ENCODE data around the gene C22orf42. TPM values are rescaled to one million over a fixed set of nuclear protein-coding genes. Genes with fewer than 3 reads are reported as not detected.

The C22orf42 gene
- total RNA-seq, 4 donors from 2014 or later = not detected

- DNase-seq = no peak
- peaks cover 0 to 52% (median 8%) of the 10 kb centered on the region in 4 donors for H3K27me3 ChIP-seq
- TF ChIP-seq POLR2A (IDR thresholded peaks at IDR 0.05) (no peak), CTCF (IDR thresholded peaks at IDR 0.05) (no peak)
- WGBS, 2 donors = 80 to 100% methylated on average over 1 to 4 of the region's 30 CpGs
- intact Hi-C loops (cut with DNase I) = loop anchor here (10.0 kb wide), 1 partner anchor 231 kb away; no protein-coding TSS in a partner anchor
- peaks cover 9 to 24% (median 12%) of the 10 kb centered on the region in 3 donors for H3K4me1 ChIP-seq
- no peaks in the 10 kb centered on the region for H3K9me3 ChIP-seq
- no peak overlapping the region for H3K4me3 ChIP-seq
- H3K27ac ChIP-seq = no peak overlapping the region
- H3K36me3 ChIP-seq = no peaks in the 10 kb centered on the region
Measured at GRCh38 chr22:32205974-32206773, 47.1 kb upstream of the C22orf42 start.

GRCh38 chr22:32204856-32205722 is 46.0 kb upstream of the C22orf42 start, which contains the start of gene RFPL2:
Gene RFPL2, minus strand, starts transcription at chr22:32205073. Its CDS starts 2,622 bp downstream, at chr22:32202451.
- Histone ChIP-seq H3K27ac (no peak within 1 kb of the TSS), H3K27me3 (peaks cover 0 to 56% (median 8%) of the 10 kb centered on the region in 4 donors), H3K4me1 (peaks cover 9 to 24% (median 12%) of the 10 kb centered on the region in 3 donors), H3K4me3 (peak within 1 kb of the TSS in 1 of 4 donors; percentile 8), H3K36me3 (no peaks in the 10 kb centered on the region), H3K9me3 (no peaks in the 10 kb centered on the region)
- 56 to 76% methylated on average over 12 to 19 of the region's 41 CpGs for WGBS, 2 donors
- no peak for DNase-seq
- intact Hi-C loops (cut with DNase I) = loop anchor here (10.0 kb wide), 1 partner anchor 230 kb away; no protein-coding TSS in a partner anchor
- TF ChIP-seq POLR2A (IDR thresholded peaks at IDR 0.05) (no peak), CTCF (IDR thresholded peaks at IDR 0.05) (no peak)

- peak overlapping the region in 1 of 4 donors; percentile 8 for H3K4me3 ChIP-seq
- WGBS, 2 donors = 57 to 63% methylated on average over 13 to 14 of the region's 42 CpGs
- TF ChIP-seq CTCF (IDR thresholded peaks at IDR 0.05) (no peak), POLR2A (IDR thresholded peaks at IDR 0.05) (no peak)
Measured at GRCh38 chr22:32204040-32204855, 45.1 kb upstream of the C22orf42 start.

GRCh38 chr22:32203181-32204039 is 44.3 kb upstream of the C22orf42 start:
- whole genome bisulfite sequencing, 2 donors = 61% methylated on average over 9 of the region's 53 CpGs; no CpG with 5 or more reads in 1 of the 2 donors
- Histone ChIP-seq H3K9me3 (no peaks in the 10 kb centered on the region), H3K27ac (no peak overlapping the region), H3K27me3 (peaks cover 0 to 67% (median 8%) of the 10 kb centered on the region in 4 donors), H3K4me1 (peaks cover 9 to 24% (median 12%) of the 10 kb centered on the region in 3 donors), H3K4me3 (peak overlapping the region in 3 of 4 donors; percentile 13 to 47 (median 21)), H3K36me3 (no peaks in the 10 kb centered on the region)
- DNase-seq = no peak
- intact Hi-C loops (cut with DNase I) = loop anchor here (10.0 kb wide), 1 partner anchor 229 kb away; no protein-coding TSS in a partner anchor
- TF ChIP-seq CTCF (IDR thresholded peaks at IDR 0.05) (no peak), POLR2A (IDR thresholded peaks at IDR 0.05) (no peak)

More at GRCh38 chr22:32204040-32204855, 45.1 kb upstream of the C22orf42 start:
- peaks cover 0 to 59% (median 8%) of the 10 kb centered on the region in 4 donors for H3K27me3 ChIP-seq
- H3K27ac ChIP-seq = no peak overlapping the region
- H3K36me3 ChIP-seq = no peaks in the 10 kb centered on the region
- intact Hi-C loops (cut with DNase I) = loop anchor here (10.0 kb wide), 1 partner anchor 229 kb away; no protein-coding TSS in a partner anchor
- no peaks in the 10 kb centered on the region for H3K9me3 ChIP-seq
- no peak for DNase-seq
- peaks cover 9 to 24% (median 12%) of the 10 kb centered on the region in 3 donors for H3K4me1 ChIP-seq
